Heart right ventricle (tissue), 16 donors: Measurements from ENCODE around the gene RGS9BP. TPM values are rescaled to one million over a fixed set of nuclear protein-coding genes. Genes with fewer than 3 reads are reported as not detected.
A peak's percentile ranks its signal among the peaks of the same experiment; 100 is the strongest.

Experiments
- ATAC-seq, 8 donors: fragments of 200-7000 bp; cut with Tn5 transposase; one replicate each; pipeline ENCODE4 v1.9.1; 2020; ENCODE audit warnings: mild to moderate bottlenecking in 8 of 8, moderate library complexity in 8 of 8, moderate number of reproducible peaks in 1 of 8
- DNase-seq, 2 donors: peaks; one replicate each; pipeline ENCODE4 v3.0.0-alpha.2; 2020
- H3K27ac ChIP-seq, 10 donors: fragments of 200-600 bp; sonication (generic) in 2 of 10; one replicate each; pipeline versions ENCODE4 v1.5.0 to v1.8.0; 2020 to 2022; ENCODE audit warnings: mild to moderate bottlenecking in 3 of 10
- H3K27me3 ChIP-seq, 7 donors: fragments of 200-600 bp; one replicate each; pipeline ENCODE4 v1.8.0; 2021 to 2022; ENCODE audit warnings: mild to moderate bottlenecking in 2 of 7
- H3K36me3 ChIP-seq, 9 donors: fragments of 200-600 bp; sonication (generic) in 1 of 9; one replicate each; pipeline versions ENCODE4 v1.5.0 to v1.8.0; 2020 to 2022; ENCODE audit warnings: mild to moderate bottlenecking in 2 of 9
- H3K4me1 ChIP-seq, 9 donors: fragments of 200-600 bp; sonication (generic) in 1 of 9; one replicate each; pipeline versions ENCODE4 v1.5.0 to v1.8.0; 2020 to 2022; ENCODE audit warnings: mild to moderate bottlenecking in 4 of 9
- H3K4me3 ChIP-seq, 10 donors: fragments of 200-600 bp; sonication (generic) in 2 of 10; one replicate each; pipeline versions ENCODE4 v1.5.0 to v1.8.0; 2020 to 2022; ENCODE audit warnings: mild to moderate bottlenecking in 7 of 10, moderate library complexity in 2 of 10
- H3K9me3 ChIP-seq, 11 donors: fragments of 200-600 bp in 10 of 11; sonication (generic) in 2 of 11; one replicate each; pipeline versions ENCODE4 v1.5.0 to v1.8.0; 2013 to 2022; ENCODE audit warnings: mild to moderate bottlenecking in 2 of 11, control low read depth in 1 of 11, moderate library complexity in 1 of 11
- CTCF ChIP-seq, 9 donors: fragments of 200-600 bp; sonication (generic) in 2 of 9; IDR thresholded peaks; one replicate each; pipeline versions ENCODE4 v1.5.0 to v1.8.0; 2021 to 2022; ENCODE audit warnings: antibody characterized with exemption in 9 of 9, mild to moderate bottlenecking in 5 of 9, moderate library complexity in 1 of 9
- WGBS, 2 donors: extraction: QIAGEN DNeasy Blood & Tissue Kit; methylation state at CpG; one replicate each; pipeline ENCODE4 v1.1.7; 2013; ENCODE audit warnings: inconsistent platforms in 1 of 2; 5-methylcytosine and 5-hydroxymethylcytosine counted together
- intact Hi-C, 10 donors: fragments of 100-400 bp; cut with DNase I; formaldehyde crosslinking; loops; one replicate each; pipeline versions ENCODE4 v1.11.1 to v1.14.2; 2022
- polyA plus RNA-seq, 2 donors: library from polyadenylated mRNA; stranded (reverse); fragments of 200-250 nt; gene quantifications; one replicate each; pipeline ENCODE4 v1.2.3, GENCODE V29; 2013
- total RNA-seq, 10 donors: library from RNA; stranded (reverse); fragmentation: NEBNext Ultra II Directional in 3 of 10; extraction: Animal tissue kit (Norgen Biotek cat#: 25700) in 3 of 10; gene quantifications; one replicate each; pipeline versions ENCODE4 v1.2.1 to v1.2.4, GENCODE V29; 2021 to 2023
- donor health status: Arrhythmogenic right ventricular cardiomyopathy.
- donor health status: ischemic (EF 13 %, LVEDD 7.1; RV severe dilation, severe dysfunction).
- donor health status: healthy with polysubstance abuse.
- donor health status: DM: no; HTN: yes; CAD: no.
- donor health status: DM: no; HTN: no; CAD: no.
- donor health status: ischemic (EF 25% LVEDD 6.9; RV normal size, moderate dysfunction).
- donor health status: ischemic (EF 25% LVEDD 5.7; RV mildly dilated, moderate dysfunction).
- donor health status: healthy.
- donor health status: DM: yes; HTN: yes; CAD: no.
- donor health status: Ischemic cardiomyopathy.
- donor health status: ischemic (EF 35%, LVEDD 5.7; RV mildly dilated, moderate dysfunction).
- donor health status: nonischemic (EF 11% LVEDD 7.7; RV severe dilation, severe dysfunction).
- donor health status: DM: yes; HTN: yes; CAD: no.
- donor health status: PGD.
- donor health status: ischemic (EF 29% LVEDD 5.4; RV normal size, mild dysfunction).
- donor health status: nonischemic (EF 23%, LVEDD 6.1; RV moderate dilation, normal function).

Gene RGS9BP
- total and polyA plus RNA-seq, 12 donors, result 0.43 to 13.5 (median 4.2) TPM

- Histone ChIP-seq H3K36me3 (peaks cover 0 to 57% (median 4%) of the 10 kb centered on the region in 9 donors), H3K9me3 (no peaks in the 10 kb centered on the region), H3K4me1 (peaks cover 0 to 16% (median 3%) of the 10 kb centered on the region in 9 donors), H3K27ac (no peak overlapping the region), H3K4me3 (no peak overlapping the region), H3K27me3 (no peaks in the 10 kb centered on the region)
- WGBS, 2 donors, result 83 to 89% methylated on average over 10 of the region's 10 CpGs
- DNase-seq (no peak), ATAC-seq (peak in 1 of 8 donors; percentile 24)
- no peak for TF ChIP-seq CTCF (IDR thresholded peaks at IDR 0.05)
- intact Hi-C loops, result no loop called here
These were observed 17.6 kb upstream of the RGS9BP start for GRCh38 chr19:32658075-32658474.

GRCh38 chr19:32658527-32658926, 17.1 kb upstream of the RGS9BP start:
- DNase-seq, result no peak
- no peaks in the 10 kb centered on the region for H3K9me3 ChIP-seq
- no peaks in the 10 kb centered on the region for H3K27me3 ChIP-seq
- peaks cover 0 to 13% (median 0%) of the 10 kb centered on the region in 9 donors for H3K4me1 ChIP-seq
- peaks cover 0 to 54% (median 4%) of the 10 kb centered on the region in 9 donors for H3K36me3 ChIP-seq
- no peak overlapping the region for H3K4me3 ChIP-seq
- TF ChIP-seq CTCF (IDR thresholded peaks at IDR 0.05), result no peak
- intact Hi-C loops, result no loop called here
- ATAC-seq, result no peak
- 86 to 92% methylated on average over 10 of the region's 10 CpGs for WGBS, 2 donors
- no peak overlapping the region for H3K27ac ChIP-seq

GRCh38 chr19:32661318-32661717, 14.3 kb upstream of the RGS9BP start:
- Histone ChIP-seq H3K4me1 (peaks cover 0 to 17% (median 5%) of the 10 kb centered on the region in 9 donors), H3K36me3 (peaks cover 0 to 27% (median 2%) of the 10 kb centered on the region in 9 donors), H3K9me3 (no peaks in the 10 kb centered on the region), H3K27me3 (no peaks in the 10 kb centered on the region), H3K27ac (no peak overlapping the region), H3K4me3 (no peak overlapping the region)
- ATAC-seq (no peak), DNase-seq (no peak)
- no peak for TF ChIP-seq CTCF (IDR thresholded peaks at IDR 0.05)
- 87 to 94% methylated on average over 7 of the region's 7 CpGs for WGBS, 2 donors
- intact Hi-C loops, result no loop called here

GRCh38 chr19:32662186-32662585, 13.5 kb upstream of the RGS9BP start:
- no peak overlapping the region for H3K4me3 ChIP-seq
- H3K4me1 ChIP-seq, result peaks cover 0 to 22% (median 8%) of the 10 kb centered on the region in 9 donors
- 44 to 45% methylated on average over 3 of the region's 3 CpGs for WGBS, 2 donors
- H3K27me3 ChIP-seq, result no peaks in the 10 kb centered on the region
- ATAC-seq (no peak), DNase-seq (no peak)
- intact Hi-C loops, result no loop called here
- peaks cover 0 to 23% (median 0%) of the 10 kb centered on the region in 9 donors for H3K36me3 ChIP-seq
- no peak overlapping the region for H3K27ac ChIP-seq
- no peaks in the 10 kb centered on the region for H3K9me3 ChIP-seq
- TF ChIP-seq CTCF (IDR thresholded peaks at IDR 0.05), result no peak
